ENCODE results near the gene TOMM6.

The TOMM6 gene

DNA sequence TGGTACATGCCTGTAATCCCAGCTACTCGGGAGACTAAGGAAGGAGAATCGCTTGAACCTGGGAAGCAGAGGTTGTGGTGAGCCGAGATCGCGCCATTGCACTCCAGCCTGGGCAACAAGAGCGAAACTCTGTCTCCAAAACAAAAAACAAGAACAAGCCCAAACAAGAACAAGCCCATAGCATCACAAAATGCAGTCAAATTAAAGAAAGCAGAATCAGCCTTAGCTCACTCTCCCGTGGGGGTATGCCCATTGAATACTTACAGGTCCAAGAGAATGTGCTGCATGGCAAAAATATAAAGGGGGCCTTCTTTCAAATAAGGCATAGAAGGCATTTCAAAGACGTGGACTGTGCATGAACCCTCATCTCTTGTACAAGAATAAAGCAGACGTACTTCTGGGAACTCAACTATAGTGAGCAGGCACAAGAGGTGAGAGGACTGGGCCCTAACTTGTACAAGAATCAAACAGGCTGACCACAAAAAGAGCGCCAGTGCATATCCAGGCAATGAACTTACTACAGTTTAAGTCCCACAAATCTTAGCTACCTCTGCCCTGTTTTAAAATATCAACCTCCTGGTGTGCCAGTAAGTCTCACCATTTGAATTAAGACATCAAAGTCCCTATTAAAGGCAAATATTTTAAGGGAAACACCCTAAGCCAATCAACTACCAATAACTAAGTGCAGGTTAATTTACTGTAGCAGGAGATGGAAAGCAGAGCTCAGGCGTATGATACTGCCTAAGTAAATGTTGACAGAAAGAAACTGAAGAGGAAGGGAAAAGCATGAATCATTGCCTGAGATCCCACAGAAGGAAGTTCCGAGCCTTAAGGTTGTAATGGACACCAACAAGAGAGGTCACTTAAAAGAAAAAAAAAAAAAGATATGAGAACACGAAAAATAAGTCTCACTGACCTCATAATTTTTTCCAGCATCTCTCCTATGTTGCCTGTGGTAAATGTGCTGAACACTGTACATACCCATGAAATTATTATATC, 37.4 kb downstream of the TOMM6 start:
- no peak for FAIRE-seq

DNA sequence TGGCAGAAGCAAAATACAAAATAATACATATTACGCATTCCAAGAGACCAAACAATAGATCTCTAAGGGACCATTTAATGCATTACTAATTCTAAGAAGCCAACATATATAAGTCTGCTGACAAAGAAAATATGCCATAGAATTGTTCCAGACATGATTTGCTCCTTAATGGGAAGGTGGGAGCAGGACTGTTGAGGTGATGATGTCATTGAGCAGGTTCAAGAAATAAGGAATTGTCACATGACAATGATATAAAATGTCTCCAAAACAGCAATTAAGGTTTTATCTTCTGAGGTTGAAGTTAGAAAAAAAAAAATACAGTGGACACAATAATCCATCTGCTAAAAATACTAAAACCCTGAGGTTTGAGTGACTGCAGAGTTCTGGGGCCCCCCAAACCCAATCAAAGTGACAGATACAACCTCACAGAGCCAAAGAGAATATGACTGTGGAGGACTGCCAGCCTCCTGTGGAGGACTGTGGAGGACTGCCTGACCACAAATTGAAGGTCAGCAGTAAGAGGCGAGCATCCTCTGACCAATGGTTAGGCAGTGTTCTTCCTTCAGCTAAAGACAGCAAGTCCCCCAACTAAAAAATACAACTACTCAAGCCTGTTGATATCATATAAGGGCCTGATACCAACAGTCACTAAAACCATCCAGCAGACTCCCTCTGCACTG, 39.0 kb downstream of the TOMM6 start:
- no peak for FAIRE-seq

DNA sequence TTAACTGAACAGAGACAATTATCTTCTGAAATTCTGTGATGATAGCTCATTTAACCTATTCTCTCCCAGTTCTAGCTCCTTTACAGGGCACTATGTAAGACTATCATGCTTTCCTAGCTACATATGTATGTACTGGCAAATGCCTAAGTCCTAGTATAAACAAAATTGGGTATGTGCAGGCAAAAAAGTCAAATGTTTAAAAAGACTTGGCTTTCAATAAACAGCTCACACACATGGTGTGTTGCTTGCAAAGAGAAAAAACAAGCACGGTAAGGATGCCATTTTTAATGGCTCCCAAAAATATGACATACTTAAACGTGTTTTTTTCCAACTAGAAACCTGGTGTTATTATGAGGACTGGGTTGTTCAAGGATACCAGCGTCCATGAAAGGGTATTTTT, 44.8 kb downstream of the TOMM6 start:
- no peak for FAIRE-seq

- no peak for FAIRE-seq
These were observed 48.6 kb downstream of the TOMM6 start for GRCh38 chr6:41836022-41836659.

- FAIRE-seq, result no peak
These were observed 49.2 kb downstream of the TOMM6 start for GRCh38 chr6:41836660-41837052.

All from endometrium (tissue), 2 donors.